Activated T-helper 1 cell treated with anti-CD3 and anti-CD28 coated beads, Interleukin-2, amount 50 U/mL, for 16 hours (primary cell): ENCODE results near the gene KCNN1.
"Not testable (repeated sequence)": the region's sequence is repeated elsewhere in the genome, so short reads cannot be mapped to it uniquely, and the experiment has no call there.

Experiments
- DNase-seq, 2 donors: peaks; one replicate each; pipeline ENCODE4 v3.0.0-alpha.2; 2020; ENCODE audit warnings: low read depth in 1 of 2, low spot score in 1 of 2

The KCNN1 gene

DNA sequence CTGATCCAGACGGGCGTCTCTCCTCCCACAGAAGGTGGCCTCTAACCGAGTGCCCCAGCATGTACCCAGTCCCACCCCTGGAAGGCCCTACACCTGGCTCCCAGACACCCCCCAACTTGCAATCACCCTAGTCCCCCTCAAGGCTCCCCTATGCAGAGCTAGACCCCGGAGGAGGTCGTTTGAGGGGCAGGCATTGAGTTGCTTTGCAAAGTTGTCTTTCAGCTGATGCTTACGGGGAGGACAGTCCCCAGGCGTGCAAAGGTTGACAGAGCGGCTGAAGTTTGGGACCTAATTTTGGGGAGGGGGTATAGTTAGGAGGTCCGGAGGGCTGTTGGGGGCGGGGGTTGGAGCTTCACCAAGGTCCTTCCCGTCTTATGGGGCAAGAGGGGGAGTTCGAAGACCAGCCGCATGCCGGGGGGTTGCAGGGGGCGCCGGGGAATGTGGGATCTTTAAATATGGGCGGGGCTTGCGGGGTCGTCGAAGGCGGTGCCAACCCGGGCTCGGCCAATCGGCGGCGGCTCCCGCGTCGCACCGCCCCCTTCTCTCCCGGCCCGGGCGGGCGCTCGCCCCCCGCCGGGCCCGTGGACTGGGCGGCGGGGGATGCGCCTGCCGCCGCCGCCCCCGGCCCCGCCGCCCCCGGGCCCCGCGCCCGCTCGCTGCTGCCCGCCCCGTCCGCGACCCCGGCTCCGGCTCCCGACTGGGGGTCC, at the start of gene KCNN1:
KCNN1 (plus strand) TSS at position 558 of the 707 bp plus-strand sequence. CDS start 6,782 bp downstream, outside the sequence.
- DNase-seq: no peak

DNA sequence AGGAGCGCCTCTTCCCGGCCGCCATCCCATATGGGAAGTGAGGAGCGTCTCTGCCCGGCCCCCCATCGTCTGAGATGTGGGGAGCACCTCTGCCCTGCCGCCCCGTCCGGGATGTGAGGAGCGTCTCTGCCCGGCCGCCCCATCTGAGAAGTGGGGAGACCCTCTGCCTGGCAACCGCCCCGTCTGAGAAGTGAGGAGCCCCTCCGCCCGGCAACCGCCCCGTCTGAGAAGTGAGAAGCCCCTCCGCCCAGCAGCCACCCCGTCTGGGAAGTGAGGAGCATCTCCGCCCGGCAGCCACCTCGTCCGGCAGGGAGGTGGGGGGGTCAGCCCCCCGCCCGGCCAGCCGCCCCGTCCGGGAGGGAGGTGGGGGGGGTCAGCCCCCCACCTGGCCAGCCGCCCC, 48.8 kb upstream of the KCNN1 start:
- DNase-seq: not testable (repeated sequence)

GRCh38 chr19:17919122-17919521, 47.8 kb upstream of the KCNN1 start:
- not testable (repeated sequence) for DNase-seq

DNA sequence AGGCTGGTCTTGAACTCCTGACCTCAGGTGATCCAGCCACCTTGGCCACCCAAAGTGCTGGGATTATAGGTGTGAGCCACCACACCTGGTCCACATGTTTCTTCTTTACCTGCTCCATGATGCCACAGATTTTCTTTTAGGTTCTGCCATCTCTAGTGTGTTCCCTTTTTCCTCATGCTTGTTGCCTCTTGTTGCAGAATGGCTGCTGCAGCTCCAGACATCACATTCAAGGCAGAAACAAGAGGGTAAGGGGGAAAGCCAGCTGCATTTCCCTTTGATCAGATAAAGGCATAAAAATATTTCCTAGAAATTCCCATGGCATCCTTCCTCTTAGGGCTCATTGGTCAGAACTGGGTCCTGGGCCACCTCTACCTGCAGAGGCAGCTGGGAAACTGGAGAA, 46.4 kb upstream of the KCNN1 start:
- no peak for DNase-seq

GRCh38 chr19:17922138-17922537, 44.8 kb upstream of the KCNN1 start:
- DNase-seq: no peak

GRCh38 chr19:17926044-17926443, 40.9 kb upstream of the KCNN1 start:
- DNase-seq: no peak

GRCh38 chr19:17929056-17929455, 37.9 kb upstream of the KCNN1 start:
- no peak for DNase-seq

- DNase-seq: no peak
These were observed 35.2 kb upstream of the KCNN1 start for GRCh38 chr19:17931532-17932191.

GRCh38 chr19:17932485-17933338, 34.2 kb upstream of the KCNN1 start, which contains the start of gene CCDC124:
CCDC124 (plus strand) TSS chr19:17933015; CDS start chr19:17936421, 3,406 bp downstream.
- DNase-seq: peak; percentile 81 to 89

GRCh38 chr19:17933414-17934129, 33.3 kb upstream of the KCNN1 start:
- DNase-seq: no peak

- no peak for DNase-seq
These were observed 30.5 kb upstream of the KCNN1 start for GRCh38 chr19:17936379-17936778.

DNA sequence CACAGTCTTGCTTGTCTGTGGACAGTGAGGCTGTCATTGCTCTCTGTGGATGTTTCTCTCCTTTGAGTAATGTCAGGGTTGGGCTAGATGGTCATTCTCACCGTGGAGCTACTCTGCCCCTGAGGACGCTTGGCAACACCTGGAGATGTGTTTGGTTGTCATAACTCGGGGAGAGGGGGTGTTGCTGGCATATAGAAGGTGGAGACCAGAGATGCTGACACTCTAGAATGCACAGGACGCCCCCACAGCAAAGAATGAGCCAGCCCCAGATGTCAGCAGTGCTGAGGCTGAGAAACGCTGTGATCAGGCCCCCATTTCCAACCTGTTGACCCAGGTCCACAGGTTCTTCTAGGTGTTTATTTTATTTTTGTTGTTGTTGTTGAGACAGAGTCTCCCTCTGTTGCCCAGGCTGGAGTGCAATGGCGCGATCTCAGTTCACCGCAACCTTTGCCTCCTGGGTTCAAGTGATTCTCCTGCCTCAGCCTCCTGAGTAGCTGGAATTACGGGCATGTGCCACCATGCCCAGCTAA, 29.5 kb upstream of the KCNN1 start:
- no peak for DNase-seq

- DNase-seq: peak; percentile 70 to 82
These were observed 28.6 kb upstream of the KCNN1 start for GRCh38 chr19:17938092-17938845.

DNA sequence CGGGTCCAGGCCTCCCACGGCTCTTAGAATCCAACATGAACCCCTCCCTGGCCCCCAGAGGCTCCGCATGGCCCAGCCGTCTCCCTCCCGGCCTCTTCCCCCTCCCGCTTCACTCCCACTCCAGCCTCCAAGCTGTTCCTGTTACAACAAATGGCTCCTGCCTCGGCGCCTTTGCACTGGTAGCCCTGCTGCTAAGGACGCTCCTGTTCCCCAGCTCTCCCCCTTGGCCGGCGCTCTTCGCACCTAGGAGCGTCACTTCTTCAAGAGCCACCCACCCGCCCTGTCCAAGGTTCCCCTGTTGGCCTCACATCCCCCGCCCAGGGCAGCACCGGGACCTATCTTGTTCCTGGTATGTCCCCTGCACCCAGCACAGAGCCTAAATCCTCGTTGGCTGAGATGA, 24.7 kb upstream of the KCNN1 start:
- DNase-seq: no peak

GRCh38 chr19:17942582-17943273, 24.2 kb upstream of the KCNN1 start:
- no peak for DNase-seq

GRCh38 chr19:17943274-17944221, 23.4 kb upstream of the KCNN1 start:
- DNase-seq: no peak

GRCh38 chr19:17944301-17944700, 22.6 kb upstream of the KCNN1 start:
- no peak for DNase-seq
